B cell (primary cell): ENCODE data around the gene TBX4.

Source experiments
- CTCF ChIP-seq: fragments of 200-600 bp; IDR thresholded peaks from one replicate; pipeline ENCODE4 v1.8.0; 2022; ENCODE audit warnings: antibody characterized with exemption, mild to moderate bottlenecking
- EZH2 ChIP-seq: IDR thresholded peaks from 2 replicates; pipeline ENCODE4 v1.6.1; 2012; ENCODE audit warnings: borderline replicate concordance, low read depth, mild to moderate bottlenecking, moderate library complexity, low read length; ENCODE audit not compliant: insufficient read depth, poor library complexity, severe bottlenecking

- TF ChIP-seq EZH2, result no peak
- no peak for TF ChIP-seq CTCF
Measured at GRCh38 chr17:61429274-61429673, 22.9 kb upstream of the TBX4 start.
